Heart right ventricle (tissue), 16 donors: Measurements from ENCODE around the gene THSD7B. TPM values are rescaled to one million over a fixed set of nuclear protein-coding genes. Genes with fewer than 3 reads are reported as not detected.

Source experiments
- ATAC-seq, 8 donors: fragments of 200-7000 bp; cut with Tn5 transposase; one replicate each; pipeline ENCODE4 v1.9.1; 2020; ENCODE audit warnings: mild to moderate bottlenecking in 8 of 8, moderate library complexity in 8 of 8, moderate number of reproducible peaks in 1 of 8
- DNase-seq, 2 donors: peaks; one replicate each; pipeline ENCODE4 v3.0.0-alpha.2; 2020
- H3K27ac ChIP-seq, 10 donors: fragments of 200-600 bp; sonication (generic) in 2 of 10; one replicate each; pipeline versions ENCODE4 v1.5.0 to v1.8.0; 2020 to 2022; ENCODE audit warnings: mild to moderate bottlenecking in 3 of 10
- H3K27me3 ChIP-seq, 7 donors: fragments of 200-600 bp; one replicate each; pipeline ENCODE4 v1.8.0; 2021 to 2022; ENCODE audit warnings: mild to moderate bottlenecking in 2 of 7
- H3K36me3 ChIP-seq, 9 donors: fragments of 200-600 bp; sonication (generic) in 1 of 9; one replicate each; pipeline versions ENCODE4 v1.5.0 to v1.8.0; 2020 to 2022; ENCODE audit warnings: mild to moderate bottlenecking in 2 of 9
- H3K4me1 ChIP-seq, 9 donors: fragments of 200-600 bp; sonication (generic) in 1 of 9; one replicate each; pipeline versions ENCODE4 v1.5.0 to v1.8.0; 2020 to 2022; ENCODE audit warnings: mild to moderate bottlenecking in 4 of 9
- H3K4me3 ChIP-seq, 10 donors: fragments of 200-600 bp; sonication (generic) in 2 of 10; one replicate each; pipeline versions ENCODE4 v1.5.0 to v1.8.0; 2020 to 2022; ENCODE audit warnings: mild to moderate bottlenecking in 7 of 10, moderate library complexity in 2 of 10
- H3K9me3 ChIP-seq, 11 donors: fragments of 200-600 bp in 10 of 11; sonication (generic) in 2 of 11; one replicate each; pipeline versions ENCODE4 v1.5.0 to v1.8.0; 2013 to 2022; ENCODE audit warnings: mild to moderate bottlenecking in 2 of 11, control low read depth in 1 of 11, moderate library complexity in 1 of 11
- CTCF ChIP-seq, 9 donors: fragments of 200-600 bp; sonication (generic) in 2 of 9; IDR thresholded peaks; one replicate each; pipeline versions ENCODE4 v1.5.0 to v1.8.0; 2021 to 2022; ENCODE audit warnings: antibody characterized with exemption in 9 of 9, mild to moderate bottlenecking in 5 of 9, moderate library complexity in 1 of 9
- WGBS, 2 donors: extraction: QIAGEN DNeasy Blood & Tissue Kit; methylation state at CpG; one replicate each; pipeline ENCODE4 v1.1.7; 2013; ENCODE audit warnings: inconsistent platforms in 1 of 2; 5-methylcytosine and 5-hydroxymethylcytosine counted together
- intact Hi-C, 10 donors: fragments of 100-400 bp; cut with DNase I; formaldehyde crosslinking; loops; one replicate each; pipeline versions ENCODE4 v1.11.1 to v1.14.2; 2022
- polyA plus RNA-seq, 2 donors: library from polyadenylated mRNA; stranded (reverse); fragments of 200-250 nt; gene quantifications; one replicate each; pipeline ENCODE4 v1.2.3, GENCODE V29; 2013
- total RNA-seq, 10 donors: library from RNA; stranded (reverse); fragmentation: NEBNext Ultra II Directional in 3 of 10; extraction: Animal tissue kit (Norgen Biotek cat#: 25700) in 3 of 10; gene quantifications; one replicate each; pipeline versions ENCODE4 v1.2.1 to v1.2.4, GENCODE V29; 2021 to 2023
- donor health status: Arrhythmogenic right ventricular cardiomyopathy.
- donor health status: ischemic (EF 13 %, LVEDD 7.1; RV severe dilation, severe dysfunction).
- donor health status: healthy with polysubstance abuse.
- donor health status: DM: no; HTN: yes; CAD: no.
- donor health status: DM: no; HTN: no; CAD: no.
- donor health status: ischemic (EF 25% LVEDD 6.9; RV normal size, moderate dysfunction).
- donor health status: ischemic (EF 25% LVEDD 5.7; RV mildly dilated, moderate dysfunction).
- donor health status: healthy.
- donor health status: DM: yes; HTN: yes; CAD: no.
- donor health status: Ischemic cardiomyopathy.
- donor health status: ischemic (EF 35%, LVEDD 5.7; RV mildly dilated, moderate dysfunction).
- donor health status: nonischemic (EF 11% LVEDD 7.7; RV severe dilation, severe dysfunction).
- donor health status: DM: yes; HTN: yes; CAD: no.
- donor health status: PGD.
- donor health status: ischemic (EF 29% LVEDD 5.4; RV normal size, mild dysfunction).
- donor health status: nonischemic (EF 23%, LVEDD 6.1; RV moderate dilation, normal function).

The THSD7B gene
- total and polyA plus RNA-seq, 12 donors = 0.01 to 0.39 (median 0.18) TPM

GRCh38 chr2:137138263-137138662, 372.9 kb downstream of the THSD7B start:
- DNase-seq (no peak), ATAC-seq (no peak)
- TF ChIP-seq CTCF (IDR thresholded peaks at IDR 0.05) = no peak
- Histone ChIP-seq H3K4me1 (no peaks in the 10 kb centered on the region), H3K9me3 (no peaks in the 10 kb centered on the region), H3K27ac (no peak overlapping the region), H3K36me3 (no peaks in the 10 kb centered on the region), H3K27me3 (no peaks in the 10 kb centered on the region), H3K4me3 (no peak overlapping the region)
- intact Hi-C loops = no loop called here

- Histone ChIP-seq H3K4me3 (no peak overlapping the region), H3K36me3 (no peaks in the 10 kb centered on the region), H3K9me3 (no peaks in the 10 kb centered on the region), H3K27me3 (no peaks in the 10 kb centered on the region), H3K4me1 (no peaks in the 10 kb centered on the region), H3K27ac (no peak overlapping the region)
- no peak for TF ChIP-seq CTCF (IDR thresholded peaks at IDR 0.05)
- ATAC-seq (no peak), DNase-seq (no peak)
- intact Hi-C loops = no loop called here
- 90% methylated on average over 2 of the region's 2 CpGs for WGBS, 2 donors
Observed at GRCh38 chr2:137151731-137152130, 386.4 kb downstream of the THSD7B start.

- DNase-seq = no peak
- 84 to 88% methylated on average over 1 of the region's 1 CpG for WGBS, 2 donors
- Histone ChIP-seq H3K27me3 (no peaks in the 10 kb centered on the region), H3K27ac (no peak overlapping the region), H3K9me3 (no peaks in the 10 kb centered on the region), H3K4me1 (peaks cover 0 to 6% (median 0%) of the 10 kb centered on the region in 9 donors), H3K36me3 (no peaks in the 10 kb centered on the region), H3K4me3 (no peak overlapping the region)
- TF ChIP-seq CTCF (IDR thresholded peaks at IDR 0.05) = no peak
- ATAC-seq = no peak
- intact Hi-C loops = no loop called here
Observed at GRCh38 chr2:137154946-137155345, 389.6 kb downstream of the THSD7B start.

DNA sequence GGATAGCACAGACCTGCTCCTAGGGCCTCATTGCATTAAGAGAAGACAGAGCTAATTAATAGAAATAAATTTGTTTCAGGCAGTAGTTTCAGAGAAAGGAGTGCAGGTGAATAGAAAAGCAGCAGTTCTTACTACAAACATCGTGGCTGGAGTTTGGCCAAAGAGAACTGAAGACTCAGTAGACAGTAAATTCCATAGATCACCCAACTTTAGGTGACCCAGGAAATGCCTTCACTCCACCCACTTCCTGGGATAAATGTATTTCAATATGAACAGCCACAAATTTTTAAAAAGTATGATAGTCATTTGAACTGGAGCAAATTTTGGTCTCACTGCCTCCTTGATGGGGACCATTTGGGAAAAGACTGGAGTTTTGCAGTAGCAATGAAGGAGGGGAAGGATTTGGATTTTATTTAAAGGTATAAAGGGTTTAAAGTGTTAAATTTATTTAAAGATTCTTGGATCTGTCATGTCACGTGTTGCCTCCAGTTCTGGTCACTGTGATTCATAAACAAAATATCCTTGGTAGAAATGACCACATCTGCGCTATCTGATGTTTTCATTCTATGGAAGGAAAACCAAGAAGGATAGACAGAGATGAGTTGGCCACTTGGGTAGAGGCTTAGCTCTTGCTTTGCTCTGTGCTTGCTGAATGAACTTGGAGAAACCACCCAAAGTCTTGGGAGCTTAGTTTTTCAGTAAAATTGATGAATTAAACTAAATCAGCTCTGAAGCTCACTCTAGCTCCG, 390.2 kb downstream of the THSD7B start:
- intact Hi-C loops = no loop called here
- TF ChIP-seq CTCF (IDR thresholded peaks at IDR 0.05) = no peak
- DNase-seq (no peak), ATAC-seq (no peak)
- WGBS, 2 donors = 76 to 78% methylated on average over 4 of the region's 4 CpGs
- H3K4me1 ChIP-seq = peaks cover 0 to 6% (median 0%) of the 10 kb centered on the region in 9 donors
- no peak overlapping the region for H3K27ac ChIP-seq
- no peak overlapping the region for H3K4me3 ChIP-seq
- H3K36me3 ChIP-seq = no peaks in the 10 kb centered on the region
- H3K9me3 ChIP-seq = no peaks in the 10 kb centered on the region
- no peaks in the 10 kb centered on the region for H3K27me3 ChIP-seq
